ENCODE results near the gene CYB5D1.

GRCh38 chr17:7867881-7868329 is 10.1 kb downstream of the CYB5D1 start:
- no peak for TF ChIP-seq CTCF (IDR thresholded peaks at IDR 0.05)
- no peak for TF ChIP-seq POLR2A (IDR thresholded peaks at IDR 0.05)

Measured in thyroid gland (tissue), 4 donors.